ENCODE data around the gene MALL.
"Not testable (repeated sequence)": the region's sequence is repeated elsewhere in the genome, so short reads cannot be mapped to it uniquely, and the experiment has no call there.

The MALL gene

DNA sequence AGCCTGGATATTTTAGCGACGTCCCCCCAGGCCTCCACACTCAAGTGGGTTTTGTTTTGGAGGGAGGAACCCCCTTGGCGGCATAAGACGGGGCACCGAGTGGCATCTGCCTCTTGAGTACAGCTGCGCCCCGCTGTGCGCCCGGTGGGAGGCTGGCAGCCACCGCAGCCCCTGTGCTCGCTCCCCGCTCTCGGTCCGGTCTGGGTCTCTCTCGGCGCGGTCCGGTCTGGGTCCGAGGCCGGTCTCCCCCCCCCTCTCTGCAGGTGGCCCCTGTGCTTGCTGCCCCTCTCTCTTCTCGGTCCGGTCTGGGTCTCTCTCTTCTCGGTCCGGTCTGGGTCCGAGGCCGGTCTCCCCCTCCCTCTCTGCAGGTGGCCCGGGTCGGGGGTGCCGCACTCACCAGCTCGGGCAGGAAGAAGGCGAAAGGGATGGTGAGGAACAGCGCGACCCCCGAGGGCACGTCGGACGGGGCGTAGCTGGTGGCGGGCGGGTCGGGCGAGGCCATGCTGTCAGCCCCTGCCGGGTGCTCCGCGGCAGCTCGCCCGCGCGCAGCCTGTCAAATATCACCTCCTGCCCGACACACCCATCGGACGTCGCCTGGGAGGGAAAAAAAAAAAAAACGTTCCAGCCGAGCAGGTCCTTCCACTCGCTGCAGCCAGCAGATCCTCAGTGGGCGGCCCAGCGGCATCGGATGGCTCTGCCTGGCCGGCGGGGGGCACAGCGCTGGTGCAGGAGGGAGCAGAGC is at the start of gene MALL:
Gene MALL (minus strand): TSS at position 532 of the 742 bp plus-strand sequence. CDS start 30 bp downstream, at position 502.
- no peak for DNase-seq

DNA sequence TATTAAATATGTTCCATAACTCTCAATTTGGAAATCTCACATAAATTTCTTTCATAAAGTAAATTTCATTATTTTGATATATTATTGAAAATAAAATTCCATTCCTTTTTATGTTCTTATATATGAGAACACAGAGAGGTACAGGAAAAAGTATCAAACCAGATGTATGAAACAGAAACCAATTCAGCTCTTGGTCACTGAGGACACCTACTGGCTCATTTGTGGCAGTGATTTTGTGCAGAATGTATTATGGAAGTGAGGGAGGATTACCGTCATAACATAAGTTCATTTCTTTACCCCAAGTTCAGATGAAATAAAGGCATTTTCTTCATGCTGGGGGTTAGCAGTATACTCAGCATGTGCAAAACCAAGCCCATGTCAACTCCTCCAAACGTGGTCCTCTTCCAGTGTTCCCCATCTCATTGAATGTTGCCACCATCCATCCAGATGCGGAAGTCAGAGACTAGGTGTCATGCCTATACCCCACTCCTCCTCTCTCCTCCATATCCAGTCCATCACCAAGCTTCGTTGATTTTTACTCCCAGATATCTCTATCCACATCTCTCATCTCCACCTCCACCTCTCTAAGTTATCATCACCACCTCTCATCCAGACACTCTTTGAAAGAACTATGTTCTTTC is 41.7 kb upstream of the MALL start:
- DNase-seq: no peak

DNA sequence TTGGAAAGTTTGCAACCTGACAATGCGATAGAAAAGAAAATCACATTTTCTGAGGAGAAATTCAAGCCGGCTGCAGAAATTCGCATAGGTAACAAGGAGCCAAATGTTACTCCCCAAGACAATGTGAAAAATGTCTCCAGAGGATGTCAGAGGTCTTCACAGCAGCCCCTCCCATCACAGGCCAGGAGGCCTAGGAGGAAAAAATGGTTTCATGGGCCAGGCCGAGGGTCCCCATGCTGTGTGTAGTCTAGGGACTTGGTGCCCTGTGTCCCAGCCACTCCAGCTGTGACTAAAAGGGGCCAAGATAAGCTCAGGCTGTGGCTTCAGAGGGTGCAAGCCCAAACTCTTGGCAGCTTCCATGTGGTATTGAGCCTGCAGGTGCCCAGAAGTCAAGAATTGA is 39.2 kb upstream of the MALL start:
- DNase-seq: not testable (repeated sequence)

DNA sequence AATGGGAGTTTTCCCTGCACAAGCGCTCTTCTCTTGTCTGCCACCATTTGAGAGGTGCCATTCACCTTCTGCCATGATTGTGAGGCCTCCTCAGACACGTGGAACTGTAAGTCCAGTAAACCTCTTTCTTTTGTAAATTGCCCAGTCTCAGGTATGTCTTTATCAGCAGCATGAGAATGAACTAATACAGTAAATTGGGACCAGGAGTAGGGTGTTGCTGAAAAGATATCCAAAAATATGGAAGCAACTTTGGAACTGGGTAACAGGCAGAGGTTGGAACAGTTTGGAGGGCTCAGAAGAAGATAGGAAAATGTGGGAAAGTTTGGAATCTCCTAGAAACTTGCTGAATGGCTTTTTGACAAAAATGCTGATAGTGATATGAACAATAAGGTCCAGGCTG is 38.6 kb upstream of the MALL start:
- not testable (repeated sequence) for DNase-seq

GRCh38 chr2:110153416-110153815 is 37.8 kb upstream of the MALL start:
- DNase-seq: no peak

DNA sequence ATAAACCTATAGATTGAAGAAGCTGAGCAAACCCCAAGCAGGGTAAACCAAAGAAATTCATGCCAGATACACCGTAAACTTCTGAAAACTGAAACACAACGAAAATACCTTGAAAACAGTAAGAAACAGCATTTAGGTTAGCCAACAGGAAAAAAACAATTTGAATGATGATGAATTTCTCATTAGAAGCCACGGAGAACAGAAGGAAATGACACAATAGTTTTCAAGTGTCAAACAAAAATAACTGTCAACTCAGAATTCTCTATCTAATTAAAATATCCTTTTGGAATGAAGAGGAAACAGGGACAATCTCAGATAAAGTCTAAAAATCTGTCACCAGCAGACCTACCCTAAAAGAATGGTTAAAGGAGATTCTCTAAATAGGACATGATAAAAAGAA is 37.3 kb upstream of the MALL start:
- DNase-seq: no peak

- DNase-seq: no peak
Observed at GRCh38 chr2:110149330-110150220, 34.0 kb upstream of the MALL start.

DNA sequence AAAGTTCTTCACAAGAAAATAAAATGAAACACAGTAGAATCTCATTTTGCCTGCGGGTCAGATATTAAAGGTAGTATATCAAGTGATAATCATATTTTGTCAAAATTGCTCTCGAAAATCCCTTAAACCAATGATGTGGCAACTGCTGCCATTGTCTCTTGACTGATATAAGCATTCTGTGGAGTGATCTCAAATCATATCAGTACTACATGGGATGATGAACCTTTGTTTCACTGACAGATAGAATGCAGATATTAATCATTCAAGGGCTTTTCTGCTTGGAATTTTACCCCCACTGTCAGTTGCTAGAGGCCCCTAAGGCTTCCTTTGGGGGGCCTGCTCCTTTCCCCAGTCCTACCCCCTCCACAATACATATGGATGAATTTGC is 31.3 kb upstream of the MALL start:
- no peak for DNase-seq

GRCh38 chr2:110146183-110146944 is 30.7 kb upstream of the MALL start:
- DNase-seq: no peak

DNA sequence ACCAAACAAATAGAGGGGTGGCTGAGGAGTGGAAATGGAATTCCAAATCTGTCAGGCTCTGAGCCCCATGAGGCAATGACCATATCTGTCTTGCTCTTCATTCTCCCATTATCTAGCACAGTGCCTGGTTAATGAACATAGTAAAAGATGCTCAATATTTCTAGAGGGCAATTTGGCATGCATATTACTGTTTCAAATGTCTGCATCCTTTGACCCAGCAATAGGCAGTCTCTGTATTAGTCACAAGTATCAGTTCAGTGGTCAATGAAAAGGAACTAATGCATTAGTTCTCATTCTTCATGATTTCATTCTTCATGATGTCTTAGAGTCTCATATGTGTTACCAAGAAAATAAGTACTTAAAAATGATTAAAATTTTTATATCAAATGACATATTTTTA is 28.4 kb upstream of the MALL start:
- no peak for DNase-seq

- DNase-seq: no peak
Observed at GRCh38 chr2:110140401-110140800, 24.8 kb upstream of the MALL start.

DNA sequence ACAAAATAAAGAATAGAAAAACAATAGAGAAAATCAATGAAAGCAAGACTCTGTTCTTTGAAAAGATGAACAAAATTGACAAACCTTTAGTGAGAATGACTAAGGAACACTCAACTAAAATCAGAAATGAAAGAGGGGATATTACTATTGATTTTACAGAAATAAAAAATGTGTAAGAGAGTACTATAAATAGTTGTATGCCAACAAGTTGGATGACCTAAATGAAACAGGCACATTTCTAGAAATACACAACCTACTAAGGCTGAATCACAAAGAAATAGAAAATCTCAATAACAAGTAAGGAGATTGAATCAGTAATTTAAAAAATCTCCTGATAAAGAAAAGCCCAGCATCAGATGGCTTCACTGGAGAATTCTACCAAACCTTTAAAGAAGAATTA is 18.4 kb upstream of the MALL start:
- no peak for DNase-seq

DNA sequence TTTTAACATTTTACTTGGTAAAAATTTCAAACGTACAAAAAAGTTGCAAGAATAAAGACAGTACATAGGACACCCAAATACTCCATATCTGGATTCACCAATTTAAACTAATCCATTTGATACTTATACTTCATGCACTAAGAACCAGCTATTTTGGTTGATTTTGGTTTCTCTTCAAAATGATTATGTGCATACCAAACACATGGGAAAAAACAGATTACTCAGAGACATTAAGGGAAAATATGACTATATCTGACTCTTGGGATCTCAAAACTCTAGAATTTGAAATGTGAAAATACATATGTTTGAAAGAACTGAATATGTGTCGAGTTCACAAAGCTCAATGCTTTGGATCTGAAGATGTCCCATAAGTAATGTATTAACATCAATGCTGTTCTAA is 15.5 kb upstream of the MALL start:
- DNase-seq: no peak

- no peak for DNase-seq
Observed at GRCh38 chr2:110130757-110131156, 15.1 kb upstream of the MALL start.

- DNase-seq: no peak
Observed at GRCh38 chr2:110126906-110127305, 11.3 kb upstream of the MALL start.

DNA sequence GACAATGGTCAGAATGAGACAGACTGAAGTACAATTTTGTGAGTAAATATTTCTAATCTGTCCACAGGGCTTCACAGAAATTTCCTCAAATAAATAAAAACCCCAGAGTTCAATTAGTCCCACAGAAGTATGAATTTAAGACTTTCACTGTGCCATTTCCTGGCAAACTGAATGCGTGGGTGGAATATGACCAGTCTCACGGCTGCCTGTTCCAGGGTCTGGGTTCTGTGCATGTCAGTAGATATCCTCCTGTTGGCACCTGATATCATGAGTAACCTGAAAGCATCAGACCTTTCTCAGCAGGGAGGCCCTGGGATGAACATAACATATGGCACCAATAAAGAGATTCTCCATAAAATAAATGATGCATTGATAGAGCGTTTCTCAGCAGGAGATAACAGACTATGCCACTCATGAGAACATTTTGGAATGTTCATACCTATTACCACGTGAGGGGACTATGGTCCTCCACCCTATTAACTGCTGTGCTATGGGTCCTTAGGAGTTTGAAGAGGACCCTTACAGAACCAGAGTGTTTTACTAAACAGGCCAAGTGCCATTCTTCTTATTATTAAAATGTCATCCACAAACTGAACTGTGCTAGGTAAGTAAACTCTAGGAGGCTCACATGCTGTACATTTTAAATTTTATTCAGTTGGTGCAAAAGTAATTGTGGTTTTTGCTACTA is 10.6 kb upstream of the MALL start:
- no peak for DNase-seq

DNA sequence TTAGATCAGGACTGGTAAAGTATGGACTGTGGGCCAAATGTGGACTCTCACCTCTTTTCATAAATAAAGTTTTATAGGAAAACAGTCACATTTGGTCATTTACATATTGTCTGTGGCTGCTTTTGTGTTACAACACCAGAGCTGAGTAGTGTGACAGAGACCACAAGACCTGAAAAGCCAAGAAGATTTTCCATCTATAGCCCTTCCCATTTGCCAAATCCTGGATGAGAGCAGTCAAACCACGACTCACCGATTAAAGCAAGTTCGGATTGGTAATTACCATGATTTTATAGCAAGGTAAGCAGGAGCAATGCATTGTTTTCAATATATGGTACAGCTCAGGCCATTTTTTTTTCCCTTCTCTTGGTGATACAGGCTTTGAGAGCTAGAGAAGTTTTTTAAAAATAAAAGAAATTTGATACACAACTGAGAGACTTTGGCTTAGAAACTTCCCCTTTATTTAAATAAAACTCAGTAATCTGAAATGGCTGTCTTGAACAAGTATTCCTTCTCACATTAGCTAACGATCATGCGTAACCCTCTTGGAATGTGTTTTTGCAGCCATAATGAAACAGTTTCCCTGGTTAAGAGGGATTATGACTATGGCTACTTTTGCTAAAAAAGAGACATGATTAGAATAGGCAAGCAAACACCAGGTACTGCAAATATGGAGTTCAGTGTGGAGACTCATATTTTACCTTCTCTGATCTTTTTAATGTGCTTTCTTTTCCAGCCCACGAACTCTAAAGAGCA is 9.5 kb upstream of the MALL start:
- DNase-seq: no peak

- DNase-seq: no peak
Observed at GRCh38 chr2:110124038-110124825, 8.6 kb upstream of the MALL start.

DNA sequence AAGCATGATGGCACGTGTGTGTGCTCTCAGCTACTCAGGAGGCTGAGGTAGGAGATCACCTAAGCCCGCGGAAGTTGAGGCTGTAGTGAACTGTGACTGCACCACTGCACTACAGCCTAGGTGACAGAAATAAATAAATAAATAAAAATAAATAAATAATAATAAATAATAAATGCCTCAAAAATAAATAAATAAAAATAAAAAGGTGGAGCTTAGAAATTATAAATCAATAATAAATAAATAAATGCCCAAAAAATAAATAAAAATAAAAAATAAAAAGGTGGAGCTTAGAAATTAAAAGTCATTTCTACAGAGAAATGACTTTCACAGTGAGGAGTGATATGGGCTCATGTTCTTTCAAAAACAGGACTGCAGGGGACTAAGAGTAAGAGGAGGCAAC is 6.0 kb upstream of the MALL start:
- no peak for DNase-seq

- no peak for DNase-seq
Observed at GRCh38 chr2:110121052-110121334, 5.4 kb upstream of the MALL start.
